Ascending aorta (tissue), 2 donors: ENCODE data around the gene LGMN. TPM values are rescaled to one million over a fixed set of nuclear protein-coding genes. Genes with fewer than 3 reads are reported as not detected.

Experiments
- DNase-seq, 2 donors: peaks; one replicate each; pipeline ENCODE4 v3.0.0-alpha.2; 2019; ENCODE audit warnings: low spot score in 2 of 2
- H3K27ac ChIP-seq, 2 donors: fragments of 200-600 bp; sonication (generic); one replicate each; pipeline ENCODE4 v1.5.1; 2016 to 2017; ENCODE audit warnings: mild to moderate bottlenecking in 1 of 2
- H3K27me3 ChIP-seq: fragments of 200-600 bp; sonication (generic); one replicate; pipeline ENCODE4 v1.5.1; 2017
- H3K36me3 ChIP-seq, 2 donors: fragments of 200-600 bp; sonication (generic); one replicate each; pipeline ENCODE4 v1.5.1; 2016
- H3K4me1 ChIP-seq, 2 donors: fragments of 200-600 bp; sonication (generic); one replicate each; pipeline ENCODE4 v1.5.1; 2016 to 2017; ENCODE audit warnings: mild to moderate bottlenecking in 1 of 2
- H3K4me3 ChIP-seq, 2 donors: fragments of 200-600 bp; sonication (generic); one replicate each; pipeline ENCODE4 v1.5.1; 2016 to 2017; ENCODE audit warnings: mild to moderate bottlenecking in 1 of 2
- H3K9me3 ChIP-seq, 2 donors: fragments of 200-600 bp; sonication (generic); one replicate each; pipeline ENCODE4 v1.5.1; 2016
- intact Hi-C: fragments of 100-400 bp; cut with DNase I; formaldehyde crosslinking; loops from one replicate; pipeline ENCODE4 v1.15.1; 2023
- total RNA-seq: library from RNA; depleted of rRNA; stranded (reverse); fragments of >200 nt; gene quantifications from one replicate; pipeline ENCODE4 v1.1.0, GENCODE V29; 2016
- TF ChIP-seq, protein P1 (sequence below), 3 experiments: fragments of 200-600 bp in 2 of 3; fragments of 450-650 bp in 1 of 3; sonication (generic) in 2 of 3; IDR thresholded peaks; one replicate each; pipeline ENCODE4 v1.5.1; 2016 to 2019; ENCODE audit warnings: antibody characterized with exemption in 3 of 3, mild to moderate bottlenecking in 1 of 3, moderate library complexity in 1 of 3

The LGMN gene
- total RNA-seq, 1 donor from 2014 or later, result 76.7 TPM

DNA sequence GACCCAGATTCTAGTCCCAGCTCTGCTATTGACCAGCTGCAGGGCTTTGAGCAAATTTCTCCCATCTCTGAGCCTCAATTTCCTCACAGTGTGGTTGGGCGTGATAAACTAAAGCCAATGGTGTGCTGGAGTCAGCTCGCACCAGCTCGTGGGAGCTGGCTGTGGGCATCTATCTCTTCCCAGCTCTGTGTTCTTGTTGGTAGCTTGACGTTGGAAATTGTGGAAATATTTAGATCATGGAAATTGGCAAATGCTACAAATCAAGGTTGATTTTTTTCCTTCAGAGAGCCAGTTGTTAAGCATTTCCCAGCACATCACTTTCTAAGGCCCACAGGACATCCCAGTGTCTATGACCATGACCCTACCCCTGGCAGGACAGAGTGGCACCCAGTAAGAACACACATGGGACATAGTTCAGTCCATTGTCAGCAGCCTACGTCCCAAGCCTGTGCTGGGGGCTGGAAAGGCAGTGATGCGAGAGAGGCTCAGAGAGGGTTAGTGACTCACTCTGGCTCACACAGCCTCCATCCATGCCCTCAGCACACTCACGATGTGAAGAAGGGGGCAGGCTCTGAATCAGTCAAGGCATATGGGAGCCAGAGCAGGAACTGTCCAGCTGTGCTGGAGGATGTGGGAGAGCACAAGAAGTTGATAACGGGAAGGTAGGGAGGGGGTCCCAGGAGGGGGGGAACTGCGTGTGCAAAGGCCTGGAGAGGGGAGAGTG, 77.6 kb downstream of the LGMN start:
- no peak overlapping the region for H3K4me3 ChIP-seq
- H3K27me3 ChIP-seq, result no peaks in the 10 kb centered on the region
- TF ChIP-seq, protein P1, sequence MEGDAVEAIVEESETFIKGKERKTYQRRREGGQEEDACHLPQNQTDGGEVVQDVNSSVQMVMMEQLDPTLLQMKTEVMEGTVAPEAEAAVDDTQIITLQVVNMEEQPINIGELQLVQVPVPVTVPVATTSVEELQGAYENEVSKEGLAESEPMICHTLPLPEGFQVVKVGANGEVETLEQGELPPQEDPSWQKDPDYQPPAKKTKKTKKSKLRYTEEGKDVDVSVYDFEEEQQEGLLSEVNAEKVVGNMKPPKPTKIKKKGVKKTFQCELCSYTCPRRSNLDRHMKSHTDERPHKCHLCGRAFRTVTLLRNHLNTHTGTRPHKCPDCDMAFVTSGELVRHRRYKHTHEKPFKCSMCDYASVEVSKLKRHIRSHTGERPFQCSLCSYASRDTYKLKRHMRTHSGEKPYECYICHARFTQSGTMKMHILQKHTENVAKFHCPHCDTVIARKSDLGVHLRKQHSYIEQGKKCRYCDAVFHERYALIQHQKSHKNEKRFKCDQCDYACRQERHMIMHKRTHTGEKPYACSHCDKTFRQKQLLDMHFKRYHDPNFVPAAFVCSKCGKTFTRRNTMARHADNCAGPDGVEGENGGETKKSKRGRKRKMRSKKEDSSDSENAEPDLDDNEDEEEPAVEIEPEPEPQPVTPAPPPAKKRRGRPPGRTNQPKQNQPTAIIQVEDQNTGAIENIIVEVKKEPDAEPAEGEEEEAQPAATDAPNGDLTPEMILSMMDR (IDR thresholded peaks at IDR 0.05), result no peak
- no peak overlapping the region for H3K27ac ChIP-seq
- intact Hi-C loops, result no loop called here
- peaks cover 19 to 22% of the 10 kb centered on the region in 2 donors for H3K36me3 ChIP-seq
- peaks cover 0 to 4% of the 10 kb centered on the region in 2 donors for H3K4me1 ChIP-seq
- DNase-seq, result no peak
- H3K9me3 ChIP-seq, result no peaks in the 10 kb centered on the region

DNA sequence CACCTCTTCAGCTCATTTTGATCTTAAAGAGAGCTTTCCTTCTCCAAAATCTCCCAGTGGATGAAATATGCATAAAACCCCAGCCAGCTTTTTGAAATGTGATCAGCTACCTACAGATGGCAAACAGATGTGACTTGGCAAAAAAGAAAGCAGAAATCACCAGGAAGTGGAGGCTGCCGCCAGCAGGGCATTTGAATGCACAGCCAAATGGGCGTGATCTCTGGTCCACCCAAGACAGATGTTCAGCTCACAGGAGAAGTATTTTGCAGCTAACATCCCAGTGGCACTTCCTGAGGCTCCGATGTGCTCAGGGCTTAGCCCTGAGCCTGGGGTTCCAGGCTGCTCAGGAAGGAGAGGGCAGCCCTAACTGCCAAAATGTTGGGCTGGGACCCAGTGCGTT, 78.3 kb downstream of the LGMN start:
- peak in 1 of 2 donors; percentile 55 for DNase-seq
- Histone ChIP-seq H3K4me3 (no peak overlapping the region), H3K4me1 (peaks cover 0 to 4% of the 10 kb centered on the region in 2 donors), H3K27ac (no peak overlapping the region), H3K9me3 (no peaks in the 10 kb centered on the region), H3K36me3 (peaks cover 15 to 18% of the 10 kb centered on the region in 2 donors), H3K27me3 (no peaks in the 10 kb centered on the region)
- TF ChIP-seq, protein P1 (IDR thresholded peaks at IDR 0.05), result peak in 1 of 3 experiments; percentile 4
- intact Hi-C loops, result no loop called here

DNA sequence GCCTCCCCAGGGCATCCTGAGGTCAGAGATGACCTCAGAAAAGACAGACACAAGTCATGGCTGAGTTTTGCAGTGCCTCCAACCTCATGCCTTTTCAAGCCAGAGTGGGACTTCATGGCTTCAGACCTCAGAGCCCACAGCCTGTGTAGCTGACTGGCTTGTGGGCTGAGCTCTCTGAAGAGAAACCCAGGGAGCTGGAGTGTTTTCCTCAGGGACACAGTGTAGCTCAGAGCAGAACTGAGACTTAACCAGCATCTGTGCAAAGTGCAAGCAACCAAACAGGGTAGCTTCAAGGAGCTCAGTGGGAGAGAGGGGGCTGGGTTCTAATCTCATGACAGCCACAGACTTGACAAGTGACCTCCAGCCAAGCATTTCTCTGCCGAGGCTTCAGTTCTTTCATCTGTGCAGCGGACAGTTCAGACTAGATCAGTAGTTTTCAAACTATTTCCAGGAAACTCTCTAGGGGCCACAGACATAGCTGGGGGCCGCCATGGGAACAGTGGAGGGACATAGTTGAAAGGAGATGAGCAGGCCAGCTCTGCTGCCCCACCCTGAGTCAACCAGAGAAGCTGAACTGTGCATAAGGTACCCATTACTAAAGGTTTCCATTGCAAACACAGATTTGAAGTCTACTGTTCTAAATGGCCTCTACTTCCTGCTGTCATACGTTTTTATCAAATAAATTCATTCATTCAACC, 80.0 kb downstream of the LGMN start:
- Histone ChIP-seq H3K27me3 (no peaks in the 10 kb centered on the region), H3K27ac (no peak overlapping the region), H3K36me3 (peaks cover 18% of the 10 kb centered on the region in 2 donors), H3K4me3 (no peak overlapping the region), H3K9me3 (no peaks in the 10 kb centered on the region), H3K4me1 (peaks cover 0 to 4% of the 10 kb centered on the region in 2 donors)
- DNase-seq, result no peak
- intact Hi-C loops, result no loop called here
- TF ChIP-seq, protein P1 (IDR thresholded peaks at IDR 0.05), result no peak

DNA sequence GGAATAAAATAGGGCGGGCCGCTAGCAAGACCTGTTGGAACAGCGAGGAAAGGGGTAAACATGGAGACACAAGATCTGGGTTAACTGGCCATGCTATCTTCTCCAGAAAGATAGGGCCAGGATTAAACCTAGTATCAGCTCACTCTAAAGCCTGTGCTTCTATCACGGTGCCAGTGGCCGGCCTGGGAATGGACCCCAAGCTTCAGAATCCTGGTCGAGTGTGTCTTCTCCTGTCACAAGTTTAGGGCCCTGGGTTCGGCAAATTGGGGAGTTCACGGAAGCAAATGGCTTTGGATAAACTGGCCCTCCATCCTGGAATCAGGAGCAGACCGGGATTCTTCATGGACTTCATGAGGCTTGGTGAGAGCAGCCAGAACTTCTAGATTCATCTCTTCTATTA, 82.2 kb downstream of the LGMN start:
- Histone ChIP-seq H3K27ac (peak overlapping the region in 1 of 2 donors; percentile 42), H3K36me3 (peaks cover 21 to 28% of the 10 kb centered on the region in 2 donors), H3K27me3 (no peaks in the 10 kb centered on the region), H3K4me3 (no peak overlapping the region), H3K4me1 (peaks cover 0 to 4% of the 10 kb centered on the region in 2 donors), H3K9me3 (no peaks in the 10 kb centered on the region)
- intact Hi-C loops, result no loop called here
- TF ChIP-seq, protein P1 (IDR thresholded peaks at IDR 0.05), result no peak
- DNase-seq, result no peak

DNA sequence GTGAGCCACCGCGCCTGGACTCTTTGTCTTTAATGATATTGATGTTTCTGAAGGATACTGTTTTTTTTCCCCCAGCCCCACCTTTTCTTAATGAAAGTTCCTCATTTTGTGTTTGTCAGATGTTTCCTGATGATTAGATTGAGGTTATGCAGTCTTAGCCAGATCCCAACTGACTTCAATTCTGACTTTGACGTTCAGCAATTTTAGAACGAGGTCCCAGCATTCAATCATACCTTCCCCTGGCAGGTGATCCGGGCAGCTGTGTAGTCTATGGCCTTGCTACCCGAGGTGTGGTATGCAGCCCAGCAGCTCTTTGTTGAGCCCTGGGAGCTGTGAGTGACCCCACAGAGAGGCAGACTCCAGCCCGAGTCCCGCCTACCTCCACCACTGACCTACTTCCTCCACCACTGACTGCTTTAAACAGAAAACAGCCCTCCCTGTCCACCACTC, 82.7 kb downstream of the LGMN start:
- Histone ChIP-seq H3K4me3 (no peak overlapping the region), H3K9me3 (no peaks in the 10 kb centered on the region), H3K4me1 (peaks cover 0 to 4% of the 10 kb centered on the region in 2 donors), H3K27ac (peak overlapping the region in 1 of 2 donors; percentile 42), H3K27me3 (no peaks in the 10 kb centered on the region), H3K36me3 (peaks cover 27 to 34% of the 10 kb centered on the region in 2 donors)
- no peak for DNase-seq
- TF ChIP-seq, protein P1 (IDR thresholded peaks at IDR 0.05), result no peak
- intact Hi-C loops, result no loop called here
